H1 (cell line): ENCODE results near the gene DHFR2. TPM values are rescaled to one million over a fixed set of nuclear protein-coding genes. Genes with fewer than 3 reads are reported as not detected.

Experiments used
- CTCF ChIA-PET: fragments of 300-600 bp; sonication (Branson Sonifier 250); formaldehyde crosslinking; loops from one replicate; lab custom pipeline; 2021; ENCODE audit not compliant: partially characterized antibody; lab: Charles Lee
- POLR2A ChIA-PET: fragments of 300-600 bp; sonication (Branson Sonifier 250); formaldehyde crosslinking; loops from one replicate; lab custom pipeline; 2021; ENCODE audit warnings: inconsistent platforms; ENCODE audit not compliant: partially characterized antibody; lab: Charles Lee
- DNase-seq, 2 experiments: peaks; one replicate each; pipeline versions ENCODE4 v3.0.0 to v3.0.0-alpha.2; 2010 to 2022; ENCODE audit warnings: low spot score in 2 of 2, low read depth in 1 of 2, mixed read lengths in 1 of 2
- FAIRE-seq: peaks from 2 replicates; lab custom pipeline; 2011; peaks lifted over from hg19 to GRCh38; lab: Jason Lieb, UNC
- H2AFZ ChIP-seq: 2 replicates; pipeline ENCODE4 v1.8.1; 2012; ENCODE audit warnings: low read length, inconsistent platforms
- H2AK5ac ChIP-seq: 2 replicates; pipeline ENCODE4 v1.6.1; 2013; ENCODE audit warnings: low read depth, low read length
- H2BK120ac ChIP-seq: replicated peaks from 2 replicates; pipeline ENCODE3; 2013; ENCODE audit warnings: low read depth, low read length, inconsistent platforms
- H2BK12ac ChIP-seq: 2 replicates; pipeline ENCODE4 v1.6.1; 2013; ENCODE audit warnings: low read depth, low read length
- H2BK15ac ChIP-seq: 2 replicates; pipeline ENCODE4 v1.6.1; 2013; ENCODE audit warnings: low read length
- H2BK20ac ChIP-seq: 2 replicates; pipeline ENCODE4 v1.6.1; 2013; ENCODE audit warnings: low read length
- H2BK5ac ChIP-seq: 2 replicates; pipeline ENCODE4 v1.6.1; 2013; ENCODE audit warnings: low read depth, low read length
- H3K14ac ChIP-seq: 2 replicates; pipeline ENCODE4 v1.6.1; 2013; ENCODE audit warnings: inconsistent platforms; ENCODE audit not compliant: insufficient read length
- H3K18ac ChIP-seq: 2 replicates; pipeline ENCODE4 v1.6.1; 2013; ENCODE audit warnings: low read length; ENCODE audit errors: extremely low read depth
- H3K23ac ChIP-seq: 2 replicates; pipeline ENCODE4 v1.6.1; 2013; ENCODE audit warnings: inconsistent platforms; ENCODE audit not compliant: insufficient read length
- H3K23me2 ChIP-seq: 2 replicates; pipeline ENCODE4 v1.6.1; 2013; ENCODE audit warnings: low read depth, low read length
- H3K27ac ChIP-seq: 2 replicates; pipeline ENCODE4 v1.6.1; 2011; ENCODE audit warnings: low read depth, low read length, inconsistent platforms
- H3K27me3 ChIP-seq, 4 experiments: replicated peaks in 1 of 4; 1 replicate in 1 of 4; 2 replicates in 3 of 4; pipeline versions ENCODE4 v1.6.1 to v1.8.1; 2011 to 2013; ENCODE audit warnings: low read length in 3 of 4, mild to moderate bottlenecking in 3 of 4, inconsistent platforms in 2 of 4, mixed read lengths in 2 of 4, moderate library complexity in 1 of 4; ENCODE audit not compliant: control insufficient read depth in 3 of 4, insufficient read depth in 3 of 4; ENCODE audit errors: extremely low read depth in 1 of 4
- H3K36me3 ChIP-seq, 4 experiments: 2 replicates each; pipeline versions ENCODE4 v1.6.1 to v1.8.1; 2011 to 2013; ENCODE audit warnings: mild to moderate bottlenecking in 4 of 4, low read length in 3 of 4, moderate library complexity in 2 of 4, control low read depth in 1 of 4, inconsistent platforms in 1 of 4; ENCODE audit not compliant: insufficient read depth in 4 of 4, control insufficient read depth in 2 of 4
- H3K4ac ChIP-seq: replicated peaks from 2 replicates; pipeline ENCODE3; 2013; ENCODE audit warnings: low read length, low read depth, mixed read lengths, inconsistent platforms; ENCODE audit not compliant: insufficient read length
- H3K4me1 ChIP-seq, 4 experiments: replicated peaks in 1 of 4; 1 replicate in 1 of 4; 2 replicates in 3 of 4; pipeline versions ENCODE4 v1.6.1 to v1.8.1; 2011 to 2013; ENCODE audit warnings: low read length in 3 of 4, inconsistent platforms in 2 of 4, mixed read lengths in 1 of 4; ENCODE audit not compliant: insufficient read depth in 4 of 4, control insufficient read depth in 3 of 4
- H3K4me2 ChIP-seq, 2 experiments: 2 replicates each; pipeline versions ENCODE4 v1.6.1 to v1.8.1; 2011 to 2013; ENCODE audit warnings: low read depth in 2 of 2, low read length in 2 of 2, control low read depth in 1 of 2, inconsistent platforms in 1 of 2, mild to moderate bottlenecking in 1 of 2; ENCODE audit not compliant: insufficient read depth in 1 of 2
- H3K4me3 ChIP-seq, 4 experiments: fragments of 200-600, 300-600 bp in 1 of 4; sonication (generic), shearing (Covaris generic), sonication (Bioruptor Twin) in 1 of 4; 2 replicates each; pipeline versions ENCODE4 v1.5.1 to v1.8.1; 2011 to 2016; ENCODE audit warnings: low read length in 4 of 4, low read depth in 3 of 4, control low read depth in 2 of 4, inconsistent platforms in 2 of 4, mild to moderate bottlenecking in 2 of 4, mixed read lengths in 1 of 4, moderate library complexity in 1 of 4; ENCODE audit not compliant: insufficient read depth in 2 of 4; ENCODE audit errors: extremely low read depth in 1 of 4
- H3K56ac ChIP-seq: replicated peaks from 2 replicates; pipeline ENCODE3; 2013; ENCODE audit warnings: low read depth, mild to moderate bottlenecking, mixed read lengths, low read length, inconsistent platforms; ENCODE audit not compliant: insufficient read length
- H3K79me1 ChIP-seq: 2 replicates; pipeline ENCODE4 v1.6.1; 2013; ENCODE audit warnings: low read depth, low read length, control low read depth
- H3K79me2 ChIP-seq, 2 experiments: 2 replicates each; pipeline versions ENCODE4 v1.6.1 to v1.8.1; 2012 to 2013; ENCODE audit warnings: low read length in 2 of 2, mild to moderate bottlenecking in 2 of 2, inconsistent platforms in 1 of 2; ENCODE audit not compliant: insufficient read depth in 2 of 2, control insufficient read depth in 1 of 2
- H3K9ac ChIP-seq, 4 experiments: replicated peaks in 1 of 4; 1 replicate in 1 of 4; 2 replicates in 3 of 4; pipeline versions ENCODE4 v1.6.1 to v1.8.1; 2011 to 2013; ENCODE audit warnings: low read depth in 3 of 4, low read length in 3 of 4, control low read depth in 2 of 4, mild to moderate bottlenecking in 2 of 4, moderate library complexity in 2 of 4, inconsistent platforms in 1 of 4; ENCODE audit errors: extremely low read depth in 1 of 4
- H3K9me3 ChIP-seq, 2 experiments: 2 replicates each; pipeline versions ENCODE4 v1.6.1 to v1.8.1; 2012 to 2013; ENCODE audit warnings: mild to moderate bottlenecking in 2 of 2, moderate library complexity in 2 of 2, control low read depth in 1 of 2, inconsistent platforms in 1 of 2, low read depth in 1 of 2, low read length in 1 of 2, mixed read lengths in 1 of 2; ENCODE audit not compliant: insufficient read depth in 2 of 2
- H4K20me1 ChIP-seq, 2 experiments: replicated peaks in 1 of 2; 2 replicates each; pipeline versions ENCODE3 to v1.8.1; 2011 to 2013; ENCODE audit warnings: inconsistent platforms in 2 of 2, low read length in 2 of 2, mild to moderate bottlenecking in 1 of 2; ENCODE audit not compliant: insufficient read depth in 2 of 2, control insufficient read depth in 1 of 2
- H4K5ac ChIP-seq: 2 replicates; pipeline ENCODE4 v1.6.1; 2013; ENCODE audit warnings: low read length, low read depth, mixed read lengths, inconsistent platforms; ENCODE audit not compliant: insufficient read length
- H4K8ac ChIP-seq: 2 replicates; pipeline ENCODE4 v1.8.0; 2013; ENCODE audit warnings: mild to moderate bottlenecking, moderate library complexity, low read length, inconsistent platforms; ENCODE audit not compliant: insufficient read depth; ENCODE audit errors: extremely low read depth
- H4K91ac ChIP-seq: replicated peaks from 2 replicates; pipeline ENCODE3; 2013; ENCODE audit warnings: low read length, mixed read lengths, inconsistent platforms; ENCODE audit not compliant: insufficient read length
- GABPA ChIP-seq: IDR thresholded peaks from 2 replicates; pipeline ENCODE4 v1.6.1; 2011; ENCODE audit warnings: mild to moderate bottlenecking, low read length, moderate library complexity, borderline replicate concordance; ENCODE audit not compliant: insufficient read depth
- JUND ChIP-seq: IDR thresholded peaks from 2 replicates; pipeline ENCODE4 v1.6.1; 2011; ENCODE audit warnings: mild to moderate bottlenecking, improper control_type of control experiment, low read length
- NRF1 ChIP-seq: IDR thresholded peaks from 2 replicates; pipeline ENCODE4 v1.6.1; 2011; ENCODE audit warnings: mild to moderate bottlenecking, low read depth, low read length, improper control_type of control experiment
- POLR2AphosphoS5 ChIP-seq: IDR thresholded peaks from 2 replicates; pipeline ENCODE4 v1.6.1; 2011; ENCODE audit warnings: low read depth, low read length
- TAF7 ChIP-seq: optimal IDR thresholded peaks from 2 replicates; pipeline ENCODE3; 2011; ENCODE audit warnings: low read depth, mild to moderate bottlenecking, inconsistent platforms, low read length, moderate library complexity, borderline replicate concordance
- YY1 ChIP-seq: IDR thresholded peaks from 2 replicates; pipeline ENCODE4 v1.6.1; 2011; ENCODE audit warnings: low read depth, mild to moderate bottlenecking, low read length
- ZNF274 ChIP-seq: IDR thresholded peaks from 2 replicates; pipeline ENCODE4 v1.7.0; 2012; ENCODE audit warnings: low read length, borderline replicate concordance; ENCODE audit errors: extremely low read depth
- polyA plus RNA-seq, 7 experiments: library from polyadenylated mRNA; depleted of rRNA in 3 of 7; stranded (reverse) in 5 of 7; unstranded in 2 of 7; fragments of >200 nt in 5 of 7; fragments of 200-250 nt in 2 of 7; gene quantifications; 1 replicate in 5 of 7; 2 replicates in 1 of 7; 4 replicates in 1 of 7; pipeline versions ENCODE4 v1.2.1 to v1.2.3, GENCODE V29; 2011 to 2013; ENCODE audit warnings: missing spikeins in 2 of 7, mixed read lengths in 2 of 7
- total RNA-seq: library from RNA; stranded (reverse); fragmentation: NEBNext Ultra II Directional; extraction: Animal tissue kit (Norgen Biotek cat#: 25700); gene quantifications from 2 replicates; pipeline ENCODE4 v1.2.1, GENCODE V29; 2021

DHFR2 gene
- total and polyA plus RNA-seq, 2 of the 8 experiments (the other 6 are each of a cell fraction or from before 2014, with no cell fraction given): 0.59 to 2.6 TPM

GRCh38 chr3:94050546-94050945 is 12.2 kb downstream of the DHFR2 start:
- Histone ChIP-seq H3K4me1 (no peaks in the 10 kb centered on the region), H2AK5ac (no peak overlapping the region), H2BK20ac (no peak overlapping the region), H3K27ac (no peak overlapping the region), H2BK120ac (no peak overlapping the region), H3K79me2 (no peaks in the 10 kb centered on the region), H3K4ac (no peak overlapping the region), H3K23ac (no peak overlapping the region), H3K4me2 (no peak overlapping the region), H4K91ac (no peak overlapping the region), H3K27me3 (no peaks in the 10 kb centered on the region), H3K4me3 (no peak overlapping the region), H2BK5ac (no peak overlapping the region), H3K14ac (no peak overlapping the region), H2AFZ (no peak overlapping the region), H4K5ac (no peak overlapping the region), H3K56ac (no peak overlapping the region), H2BK15ac (no peak overlapping the region), H2BK12ac (no peak overlapping the region), H3K9me3 (no peaks in the 10 kb centered on the region), H3K18ac (no peak overlapping the region), H3K79me1 (no peaks in the 10 kb centered on the region), H3K36me3 (no peaks in the 10 kb centered on the region; a peak in 1 of 8 replicates), H3K9ac (no peak overlapping the region), H3K23me2 (no peaks in the 10 kb centered on the region), H4K8ac (no peak overlapping the region), H4K20me1 (no peaks in the 10 kb centered on the region)
- CTCF ChIA-PET: no interaction called here
- POLR2A ChIA-PET: interaction anchor here (1.1 kb wide), 1 partner anchor 12 kb away, joined by 5 read pairs; the partner anchor contains the start of genes DHFR2 and NSUN3
- DNase-seq (no peak), FAIRE-seq (no peak)
- TF ChIP-seq NRF1 (no peak), GABPA (no peak), ZNF274 (no peak), POLR2AphosphoS5 (no peak), TAF7 (no peak), JUND (no peak), YY1 (no peak)
